ENCODE results near the gene DPP10. TPM values are rescaled to one million over a fixed set of nuclear protein-coding genes. Genes with fewer than 3 reads are reported as not detected.

The DPP10 gene
- total and polyA plus RNA-seq, 10 donors = 0.02 TPM; not detected in 9

DNA sequence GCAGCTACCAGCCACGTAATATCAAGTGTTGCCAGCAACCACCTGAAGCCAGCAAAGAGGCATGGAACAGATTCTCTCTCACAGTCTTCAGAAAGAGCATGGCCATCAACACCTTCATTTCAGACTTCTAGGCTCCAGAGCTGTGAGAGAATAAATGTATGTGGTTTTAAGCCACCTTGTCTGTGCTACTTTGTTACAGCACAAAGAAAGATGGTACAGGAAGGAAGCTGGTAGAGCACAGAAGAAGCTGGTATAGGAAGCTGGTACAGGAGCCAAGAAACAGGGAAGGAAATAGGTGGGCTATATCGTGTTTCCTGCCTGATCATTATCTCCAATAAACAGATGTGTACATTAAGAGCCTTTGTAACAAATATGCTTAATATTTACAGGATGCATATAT lies 217.4 kb downstream of the DPP10 start:
- Histone ChIP-seq H3K4me1 (peaks cover 0 to 4% (median 0%) of the 10 kb centered on the region in 6 donors), H3K27me3 (replicated peaks in 1 of 7) (peaks cover 0 to 26% (median 6%) of the 10 kb centered on the region in 7 donors), H3K4me3 (no peak overlapping the region), H3K36me3 (no peaks in the 10 kb centered on the region), H3K27ac (no peak overlapping the region), H3K9me3 (peaks cover 0 to 5% (median 0%) of the 10 kb centered on the region in 8 donors)
- DNase-seq = no peak
- 35 to 56% (median 39%) methylated on average over 2 of the region's 2 CpGs for WGBS, 5 donors
- TF ChIP-seq POLR2A (IDR thresholded peaks at IDR 0.05) (no peak), POLR2AphosphoS5 (IDR thresholded peaks at IDR 0.05) (no peak)
- TF ChIP-seq, protein P1, sequence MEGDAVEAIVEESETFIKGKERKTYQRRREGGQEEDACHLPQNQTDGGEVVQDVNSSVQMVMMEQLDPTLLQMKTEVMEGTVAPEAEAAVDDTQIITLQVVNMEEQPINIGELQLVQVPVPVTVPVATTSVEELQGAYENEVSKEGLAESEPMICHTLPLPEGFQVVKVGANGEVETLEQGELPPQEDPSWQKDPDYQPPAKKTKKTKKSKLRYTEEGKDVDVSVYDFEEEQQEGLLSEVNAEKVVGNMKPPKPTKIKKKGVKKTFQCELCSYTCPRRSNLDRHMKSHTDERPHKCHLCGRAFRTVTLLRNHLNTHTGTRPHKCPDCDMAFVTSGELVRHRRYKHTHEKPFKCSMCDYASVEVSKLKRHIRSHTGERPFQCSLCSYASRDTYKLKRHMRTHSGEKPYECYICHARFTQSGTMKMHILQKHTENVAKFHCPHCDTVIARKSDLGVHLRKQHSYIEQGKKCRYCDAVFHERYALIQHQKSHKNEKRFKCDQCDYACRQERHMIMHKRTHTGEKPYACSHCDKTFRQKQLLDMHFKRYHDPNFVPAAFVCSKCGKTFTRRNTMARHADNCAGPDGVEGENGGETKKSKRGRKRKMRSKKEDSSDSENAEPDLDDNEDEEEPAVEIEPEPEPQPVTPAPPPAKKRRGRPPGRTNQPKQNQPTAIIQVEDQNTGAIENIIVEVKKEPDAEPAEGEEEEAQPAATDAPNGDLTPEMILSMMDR (IDR thresholded peaks at IDR 0.05 in 8 of 11, conservative IDR thresholded peaks at IDR 0.05 in 3 of 11) = no peak
- intact Hi-C loops (cut with DNase I; ENCODE audit: low total_unique reads) = no loop called here

DNA sequence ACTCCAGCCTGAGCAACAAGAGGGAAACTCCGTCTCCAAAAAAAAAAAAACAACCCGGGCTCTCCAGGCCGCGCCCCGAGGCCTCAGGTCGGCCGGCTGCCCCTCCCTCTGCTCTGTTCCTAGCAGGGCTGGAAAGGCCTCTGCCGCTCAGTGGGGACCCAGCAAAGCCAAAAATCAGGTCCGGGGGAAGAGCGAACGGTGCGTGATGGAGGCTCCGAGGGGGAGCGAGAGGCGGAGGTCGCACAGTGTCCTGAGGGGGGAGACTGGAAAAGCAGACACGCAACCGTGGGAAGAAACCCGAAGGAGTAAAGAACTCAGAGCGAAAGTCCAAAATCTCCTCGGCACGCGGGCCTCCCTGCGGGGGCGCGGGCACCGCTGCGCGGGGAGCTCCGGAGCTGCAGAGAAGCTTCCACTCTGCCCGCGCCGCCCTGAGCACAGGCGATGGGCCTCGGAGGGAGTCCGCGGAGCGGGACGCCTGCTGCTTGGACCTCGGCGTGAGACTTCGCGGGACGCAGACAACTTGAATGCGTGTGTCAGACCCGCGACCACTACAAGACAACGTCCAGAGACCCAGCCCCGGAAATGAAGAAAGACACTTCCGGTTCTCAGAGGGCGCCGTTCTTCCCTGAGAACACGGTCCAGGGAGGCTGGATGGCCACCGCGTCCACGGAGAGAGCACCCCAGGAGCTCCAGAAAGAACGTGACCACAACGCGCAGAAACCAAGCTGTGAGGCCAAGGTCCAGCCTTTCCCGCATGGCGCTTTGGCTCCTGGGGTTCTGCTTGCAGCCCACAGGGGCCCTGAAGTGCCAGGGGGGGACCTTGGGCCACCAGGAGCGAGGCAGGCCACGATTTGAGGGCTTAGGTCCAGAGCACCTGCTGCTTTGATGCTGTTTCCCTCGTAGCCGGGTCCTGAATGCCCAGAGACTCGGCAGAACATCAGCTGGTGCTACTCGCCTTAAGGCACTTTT lies 219.8 kb downstream of the DPP10 start:
- TF ChIP-seq POLR2A (IDR thresholded peaks at IDR 0.05) = no peak
- TF ChIP-seq, protein P1 (IDR thresholded peaks at IDR 0.05 in 8 of 11, conservative IDR thresholded peaks at IDR 0.05 in 3 of 11) = no peak
- TF ChIP-seq POLR2AphosphoS5 (IDR thresholded peaks at IDR 0.05) = no peak
- Histone ChIP-seq H3K9me3 (peaks cover 0 to 5% (median 0%) of the 10 kb centered on the region in 8 donors), H3K36me3 (no peaks in the 10 kb centered on the region), H3K27ac (no peak overlapping the region), H3K27me3 (replicated peaks in 1 of 7) (peaks cover 0 to 26% (median 6%) of the 10 kb centered on the region in 7 donors), H3K4me1 (peaks cover 0 to 4% (median 0%) of the 10 kb centered on the region in 6 donors), H3K4me3 (peak overlapping the region in 7 of 8 donors; percentile 18 to 63 (median 35))
- intact Hi-C loops (cut with DNase I; ENCODE audit: low total_unique reads) = no loop called here
- 22 to 33% (median 31%) methylated on average over 60 to 67 of the region's 67 CpGs for WGBS, 5 donors
- peak; percentile 66 for DNase-seq

DNA sequence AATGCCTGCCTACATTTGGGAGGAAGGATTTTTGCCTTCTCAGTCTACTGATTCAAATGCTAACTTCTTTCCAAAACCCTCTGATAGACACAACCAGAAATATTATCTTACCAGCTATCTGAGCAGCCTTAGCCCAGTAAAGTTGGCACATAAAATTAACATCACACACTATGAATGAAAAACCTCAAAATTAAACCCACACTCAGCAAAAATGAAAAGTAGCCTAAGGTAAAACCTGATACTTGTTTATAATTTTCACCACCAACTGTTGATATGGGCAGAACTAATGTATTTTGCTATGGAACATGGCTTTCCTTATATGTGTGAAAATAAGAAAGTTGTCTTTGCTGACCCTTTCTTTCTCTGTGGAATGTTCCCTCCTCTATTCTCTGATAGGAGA lies 226.0 kb downstream of the DPP10 start:
- intact Hi-C loops (cut with DNase I; ENCODE audit: low total_unique reads) = no loop called here
- peaks cover 0 to 9% (median 0%) of the 10 kb centered on the region in 8 donors for H3K9me3 ChIP-seq
- no peaks in the 10 kb centered on the region for H3K36me3 ChIP-seq
- no peaks in the 10 kb centered on the region for H3K27me3 ChIP-seq (replicated peaks in 1 of 7)
- TF ChIP-seq POLR2AphosphoS5 (IDR thresholded peaks at IDR 0.05) (no peak), POLR2A (IDR thresholded peaks at IDR 0.05) (no peak)
- TF ChIP-seq, protein P1 (IDR thresholded peaks at IDR 0.05 in 8 of 11, conservative IDR thresholded peaks at IDR 0.05 in 3 of 11) = no peak
- no peak overlapping the region for H3K27ac ChIP-seq
- no peak overlapping the region for H3K4me3 ChIP-seq
- DNase-seq = no peak
- H3K4me1 ChIP-seq = no peaks in the 10 kb centered on the region

DNA sequence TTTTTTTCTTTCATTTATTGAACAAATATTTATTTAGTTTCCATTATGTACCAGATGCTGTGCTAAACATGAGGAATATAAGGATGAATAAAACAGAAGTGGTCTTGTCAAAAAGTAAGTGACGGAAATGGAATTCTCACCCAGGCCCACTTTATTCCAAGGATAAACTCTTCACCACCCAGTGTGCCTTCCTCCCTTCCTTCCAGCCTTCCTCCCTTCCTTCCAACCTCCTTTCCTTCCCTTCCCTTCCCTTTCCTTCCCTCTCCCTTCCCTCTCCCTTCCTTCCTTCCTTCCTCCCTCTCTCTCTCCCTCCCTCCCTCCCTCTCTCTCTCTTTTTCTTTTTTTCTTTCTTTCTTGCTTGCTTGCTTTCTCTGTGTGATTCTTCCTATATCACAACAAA lies 240.8 kb downstream of the DPP10 start:
- no peak for DNase-seq
- TF ChIP-seq POLR2A (IDR thresholded peaks at IDR 0.05) = no peak
- TF ChIP-seq, protein P1 (IDR thresholded peaks at IDR 0.05 in 8 of 11, conservative IDR thresholded peaks at IDR 0.05 in 3 of 11) = no peak
- no peak for TF ChIP-seq POLR2AphosphoS5 (IDR thresholded peaks at IDR 0.05)
- intact Hi-C loops (cut with DNase I; ENCODE audit: low total_unique reads) = no loop called here
- no peak overlapping the region for H3K4me3 ChIP-seq
- H3K4me1 ChIP-seq = no peaks in the 10 kb centered on the region
- peaks cover 0 to 6% (median 0%) of the 10 kb centered on the region in 7 donors for H3K27me3 ChIP-seq (replicated peaks in 1 of 7)
- no peaks in the 10 kb centered on the region for H3K36me3 ChIP-seq
- no peak overlapping the region for H3K27ac ChIP-seq
- no peaks in the 10 kb centered on the region for H3K9me3 ChIP-seq
- WGBS, 5 donors = 77 to 97% (median 85%) methylated on average over 1 of the region's 1 CpG
